Measurements from ENCODE around the gene C1QA. TPM values are rescaled to one million over a fixed set of nuclear protein-coding genes. Genes with fewer than 3 reads are reported as not detected.

C1QA gene
- total RNA-seq, 4 donors from 2014 or later: 22.6 to 453 (median 190) TPM

- no peaks in the 10 kb centered on the region for H3K4me1 ChIP-seq
- H3K36me3 ChIP-seq: no peaks in the 10 kb centered on the region
- H3K27me3 ChIP-seq: peaks cover 54% of the 10 kb centered on the region
- ATAC-seq: no peak
- H3K9me3 ChIP-seq: no peaks in the 10 kb centered on the region
- TF ChIP-seq POLR2AphosphoS5 (IDR thresholded peaks at IDR 0.05): no peak
- TF ChIP-seq EP300 (IDR thresholded peaks at IDR 0.05): no peak
- TF ChIP-seq CTCF (IDR thresholded peaks at IDR 0.05): no peak
- no peak for TF ChIP-seq POLR2A (IDR thresholded peaks at IDR 0.05)
- H3K27ac ChIP-seq: no peak overlapping the region
- H3K4me3 ChIP-seq: no peak overlapping the region
Observed at GRCh38 chr1:22688466-22688865, 52.0 kb downstream of the C1QA start.

Small RNA genes within 50 kb of the gene (small RNA-seq; reads per million reads assigned to genes)
- gene MIR6127: 0 reads per million in 4 donors

Other genes with a start within 250 kb of the C1QA start
- gene ZBTB40, start 184.8 kb upstream of the C1QA start, total RNA-seq: 10 to 100 TPM; 13.8 to 28.2 (median 18.4) TPM
- under 1 TPM in 3 of 4 donors, not detected in 1; 0.08 to 0.37 (median 0.13) TPM for gene EPHA8, start 73.1 kb upstream of the C1QA start, total RNA-seq
- gene C1QC, start 7.0 kb downstream of the C1QA start, total RNA-seq: 100 to 1,000 TPM in 2 of 4 donors, 10 to 100 TPM in 2; 23.0 to 395 (median 169) TPM
- 100 to 1,000 TPM in 3 of 4 donors, 10 to 100 TPM in 1; 37.0 to 607 (median 249) TPM for gene C1QB, start 16.6 kb downstream of the C1QA start, total RNA-seq
- gene EPHB2, start 74.2 kb downstream of the C1QA start, total RNA-seq: 1 to 10 TPM; 2.0 to 5.9 (median 2.6) TPM